Panc1 (cell line): ENCODE results near the gene NSMCE3.

Experiments
- POLR2AphosphoS5 ChIP-seq: IDR thresholded peaks from 2 replicates; pipeline ENCODE4 v1.6.1; 2012; ENCODE audit warnings: mild to moderate bottlenecking, low read depth, low read length, moderate library complexity
- SIN3A ChIP-seq: IDR thresholded peaks from 2 replicates; pipeline ENCODE4 v1.6.1; 2012; ENCODE audit warnings: low read depth, mild to moderate bottlenecking, low read length, moderate library complexity, borderline replicate concordance; ENCODE audit not compliant: insufficient read depth
- TCF7L2 ChIP-seq: IDR thresholded peaks from 2 replicates; pipeline ENCODE4 v1.6.1; 2011; ENCODE audit warnings: mild to moderate bottlenecking, low read depth, low read length, inconsistent platforms
- TF ChIP-seq, protein P1 (sequence below): fragments of 450-650 bp; IDR thresholded peaks from 2 replicates; pipeline ENCODE4 v1.5.1; 2017; ENCODE audit warnings: mild to moderate bottlenecking
- TF ChIP-seq, protein P2 (sequence below), 2 experiments: IDR thresholded peaks; 2 replicates each; pipeline ENCODE4 v1.6.1; 2011 to 2012; ENCODE audit warnings: low read depth in 2 of 2, control low read depth in 1 of 2, low read length in 1 of 2, mild to moderate bottlenecking in 1 of 2, moderate library complexity in 1 of 2; ENCODE audit not compliant: insufficient read depth in 1 of 2

DNA sequence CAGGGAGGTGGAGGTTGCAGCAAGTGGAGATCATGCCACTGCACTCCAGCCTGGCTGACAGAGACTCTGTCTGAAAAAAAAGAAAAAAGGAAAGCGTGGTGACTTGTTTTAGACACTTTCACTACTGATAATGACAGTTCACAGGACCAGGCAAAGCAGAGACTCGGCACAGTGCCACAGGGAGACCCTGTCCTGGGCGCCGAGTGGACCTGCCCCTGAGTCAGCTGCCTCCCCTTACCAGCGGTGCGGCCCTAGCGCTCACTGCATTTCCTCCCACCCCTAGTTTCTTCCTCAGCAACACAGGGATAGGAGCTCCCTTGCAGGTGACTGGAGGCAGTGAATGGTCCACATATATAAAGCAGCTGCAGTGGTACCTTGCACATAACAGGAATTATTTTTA is 38.7 kb upstream of the NSMCE3 start:
- TF ChIP-seq, protein P1, sequence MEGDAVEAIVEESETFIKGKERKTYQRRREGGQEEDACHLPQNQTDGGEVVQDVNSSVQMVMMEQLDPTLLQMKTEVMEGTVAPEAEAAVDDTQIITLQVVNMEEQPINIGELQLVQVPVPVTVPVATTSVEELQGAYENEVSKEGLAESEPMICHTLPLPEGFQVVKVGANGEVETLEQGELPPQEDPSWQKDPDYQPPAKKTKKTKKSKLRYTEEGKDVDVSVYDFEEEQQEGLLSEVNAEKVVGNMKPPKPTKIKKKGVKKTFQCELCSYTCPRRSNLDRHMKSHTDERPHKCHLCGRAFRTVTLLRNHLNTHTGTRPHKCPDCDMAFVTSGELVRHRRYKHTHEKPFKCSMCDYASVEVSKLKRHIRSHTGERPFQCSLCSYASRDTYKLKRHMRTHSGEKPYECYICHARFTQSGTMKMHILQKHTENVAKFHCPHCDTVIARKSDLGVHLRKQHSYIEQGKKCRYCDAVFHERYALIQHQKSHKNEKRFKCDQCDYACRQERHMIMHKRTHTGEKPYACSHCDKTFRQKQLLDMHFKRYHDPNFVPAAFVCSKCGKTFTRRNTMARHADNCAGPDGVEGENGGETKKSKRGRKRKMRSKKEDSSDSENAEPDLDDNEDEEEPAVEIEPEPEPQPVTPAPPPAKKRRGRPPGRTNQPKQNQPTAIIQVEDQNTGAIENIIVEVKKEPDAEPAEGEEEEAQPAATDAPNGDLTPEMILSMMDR = no peak
- TF ChIP-seq POLR2AphosphoS5 = no peak
- no peak for TF ChIP-seq SIN3A
- TF ChIP-seq, protein P2, sequence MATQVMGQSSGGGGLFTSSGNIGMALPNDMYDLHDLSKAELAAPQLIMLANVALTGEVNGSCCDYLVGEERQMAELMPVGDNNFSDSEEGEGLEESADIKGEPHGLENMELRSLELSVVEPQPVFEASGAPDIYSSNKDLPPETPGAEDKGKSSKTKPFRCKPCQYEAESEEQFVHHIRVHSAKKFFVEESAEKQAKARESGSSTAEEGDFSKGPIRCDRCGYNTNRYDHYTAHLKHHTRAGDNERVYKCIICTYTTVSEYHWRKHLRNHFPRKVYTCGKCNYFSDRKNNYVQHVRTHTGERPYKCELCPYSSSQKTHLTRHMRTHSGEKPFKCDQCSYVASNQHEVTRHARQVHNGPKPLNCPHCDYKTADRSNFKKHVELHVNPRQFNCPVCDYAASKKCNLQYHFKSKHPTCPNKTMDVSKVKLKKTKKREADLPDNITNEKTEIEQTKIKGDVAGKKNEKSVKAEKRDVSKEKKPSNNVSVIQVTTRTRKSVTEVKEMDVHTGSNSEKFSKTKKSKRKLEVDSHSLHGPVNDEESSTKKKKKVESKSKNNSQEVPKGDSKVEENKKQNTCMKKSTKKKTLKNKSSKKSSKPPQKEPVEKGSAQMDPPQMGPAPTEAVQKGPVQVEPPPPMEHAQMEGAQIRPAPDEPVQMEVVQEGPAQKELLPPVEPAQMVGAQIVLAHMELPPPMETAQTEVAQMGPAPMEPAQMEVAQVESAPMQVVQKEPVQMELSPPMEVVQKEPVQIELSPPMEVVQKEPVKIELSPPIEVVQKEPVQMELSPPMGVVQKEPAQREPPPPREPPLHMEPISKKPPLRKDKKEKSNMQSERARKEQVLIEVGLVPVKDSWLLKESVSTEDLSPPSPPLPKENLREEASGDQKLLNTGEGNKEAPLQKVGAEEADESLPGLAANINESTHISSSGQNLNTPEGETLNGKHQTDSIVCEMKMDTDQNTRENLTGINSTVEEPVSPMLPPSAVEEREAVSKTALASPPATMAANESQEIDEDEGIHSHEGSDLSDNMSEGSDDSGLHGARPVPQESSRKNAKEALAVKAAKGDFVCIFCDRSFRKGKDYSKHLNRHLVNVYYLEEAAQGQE (IDR thresholded peaks at IDR 0.05; ENCODE audit: insufficient read depth in 1 of 2, low read depth in 2 of 2, low read length in 1 of 2) = no peak
- TF ChIP-seq TCF7L2 = no peak
